Lower leg skin (tissue), 4 donors: ENCODE data around the gene FARP1. TPM values are rescaled to one million over a fixed set of nuclear protein-coding genes. Genes with fewer than 3 reads are reported as not detected.

Source experiments
- DNase-seq, 2 donors: peaks; one replicate each; pipeline ENCODE4 v3.0.0-alpha.2; 2019; ENCODE audit warnings: low spot score in 2 of 2
- H3K4me3 ChIP-seq: fragments of 200-600 bp; sonication (generic); 2 replicates; pipeline ENCODE4 v1.5.1; 2017; ENCODE audit warnings: mild to moderate bottlenecking, low read depth; ENCODE audit not compliant: poor library complexity, severe bottlenecking
- POLR2A ChIP-seq, 2 donors: fragments of 450-650 bp; IDR thresholded peaks; one replicate each; pipeline ENCODE4 v1.6.1; 2016 to 2017; ENCODE audit warnings: antibody characterized with exemption in 2 of 2, mild to moderate bottlenecking in 1 of 2, moderate library complexity in 1 of 2
- WGBS, 2 donors: methylation state at CpG; one replicate each; pipeline ENCODE4 v1.1.5; 2018; 5-methylcytosine and 5-hydroxymethylcytosine counted together
- intact Hi-C: fragments of 100-400 bp; cut with DNase I; formaldehyde crosslinking; loops from one replicate; pipeline ENCODE4 v1.15.0; 2023; ENCODE audit warnings: low total_unique reads
- total RNA-seq, 4 donors: library from RNA; depleted of rRNA; stranded (reverse); fragments of >200 nt; gene quantifications; one replicate each; pipeline ENCODE4 v1.1.0, GENCODE V29; 2016
- TF ChIP-seq, protein P1 (sequence below), 3 donors: fragments of 450-650 bp; IDR thresholded peaks; one replicate each; pipeline ENCODE4 v1.5.1; 2016; ENCODE audit warnings: antibody characterized with exemption in 3 of 3, mild to moderate bottlenecking in 3 of 3, moderate library complexity in 2 of 3

Gene FARP1
- total RNA-seq, 4 donors from 2014 or later, result 4.9 to 26.2 (median 13.3) TPM

DNA sequence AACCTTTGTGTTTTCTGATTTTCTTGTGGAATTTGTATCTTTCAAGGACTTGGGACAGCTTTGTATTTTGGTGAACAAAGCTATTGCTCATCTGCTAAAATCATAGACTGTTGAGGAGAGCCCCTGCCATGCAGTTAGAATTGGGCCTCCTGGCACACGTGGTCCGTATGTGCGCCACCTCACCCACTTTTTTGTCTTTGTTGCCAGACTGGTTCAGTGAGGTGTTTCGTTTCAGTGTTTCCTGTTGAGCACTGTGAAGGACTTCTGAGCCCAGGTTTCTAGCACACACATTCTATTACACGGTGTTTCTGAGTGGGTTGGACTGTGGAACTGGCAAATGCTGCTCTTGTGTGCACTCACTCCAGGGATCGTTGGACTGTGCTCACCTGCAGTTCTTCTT is 71.8 kb downstream of the FARP1 start:
- peak in 1 of 2 donors; percentile 21 for DNase-seq
- no peak for TF ChIP-seq POLR2A (IDR thresholded peaks at IDR 0.05)
- TF ChIP-seq, protein P1, sequence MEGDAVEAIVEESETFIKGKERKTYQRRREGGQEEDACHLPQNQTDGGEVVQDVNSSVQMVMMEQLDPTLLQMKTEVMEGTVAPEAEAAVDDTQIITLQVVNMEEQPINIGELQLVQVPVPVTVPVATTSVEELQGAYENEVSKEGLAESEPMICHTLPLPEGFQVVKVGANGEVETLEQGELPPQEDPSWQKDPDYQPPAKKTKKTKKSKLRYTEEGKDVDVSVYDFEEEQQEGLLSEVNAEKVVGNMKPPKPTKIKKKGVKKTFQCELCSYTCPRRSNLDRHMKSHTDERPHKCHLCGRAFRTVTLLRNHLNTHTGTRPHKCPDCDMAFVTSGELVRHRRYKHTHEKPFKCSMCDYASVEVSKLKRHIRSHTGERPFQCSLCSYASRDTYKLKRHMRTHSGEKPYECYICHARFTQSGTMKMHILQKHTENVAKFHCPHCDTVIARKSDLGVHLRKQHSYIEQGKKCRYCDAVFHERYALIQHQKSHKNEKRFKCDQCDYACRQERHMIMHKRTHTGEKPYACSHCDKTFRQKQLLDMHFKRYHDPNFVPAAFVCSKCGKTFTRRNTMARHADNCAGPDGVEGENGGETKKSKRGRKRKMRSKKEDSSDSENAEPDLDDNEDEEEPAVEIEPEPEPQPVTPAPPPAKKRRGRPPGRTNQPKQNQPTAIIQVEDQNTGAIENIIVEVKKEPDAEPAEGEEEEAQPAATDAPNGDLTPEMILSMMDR (IDR thresholded peaks at IDR 0.05), result no peak
- intact Hi-C loops, result no loop called here
- 58 to 65% methylated on average over 6 of the region's 6 CpGs for WGBS, 2 donors
- H3K4me3 ChIP-seq, result no peak overlapping the region

GRCh38 chr13:98215508-98215907 is 72.6 kb downstream of the FARP1 start:
- no peak for TF ChIP-seq POLR2A (IDR thresholded peaks at IDR 0.05)
- TF ChIP-seq, protein P1 (IDR thresholded peaks at IDR 0.05), result no peak
- no peak for DNase-seq
- H3K4me3 ChIP-seq, result no peak overlapping the region
- 93 to 95% methylated on average over 6 of the region's 6 CpGs for WGBS, 2 donors
- intact Hi-C loops, result no loop called here

DNA sequence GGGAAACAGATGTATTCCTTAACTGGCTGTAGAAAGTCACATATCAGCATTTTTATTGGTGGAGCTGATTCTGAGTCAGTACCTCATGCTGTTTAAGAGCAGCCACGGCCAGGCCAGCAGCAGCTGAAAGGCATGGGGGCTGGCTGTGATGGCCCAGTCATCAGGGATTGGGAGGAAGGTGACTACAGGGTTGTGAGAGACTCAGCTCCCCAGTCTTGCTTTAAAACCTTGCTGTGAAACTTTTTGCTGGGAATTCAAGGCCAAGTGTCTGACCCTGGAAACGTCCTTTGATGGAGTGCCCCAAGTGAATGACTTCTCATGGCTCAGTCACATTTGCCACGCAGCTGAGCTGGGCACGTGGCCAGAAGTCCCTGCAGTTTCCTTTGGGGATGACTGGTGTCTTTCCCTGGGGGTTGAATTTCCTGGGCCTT is 73.3 kb downstream of the FARP1 start:
- WGBS, 2 donors, result 40 to 61% methylated on average over 4 of the region's 4 CpGs
- H3K4me3 ChIP-seq, result no peak overlapping the region
- intact Hi-C loops, result no loop called here
- no peak for DNase-seq
- TF ChIP-seq, protein P1 (IDR thresholded peaks at IDR 0.05), result no peak
- no peak for TF ChIP-seq POLR2A (IDR thresholded peaks at IDR 0.05)

- no peak for TF ChIP-seq POLR2A (IDR thresholded peaks at IDR 0.05)
- TF ChIP-seq, protein P1 (IDR thresholded peaks at IDR 0.05), result no peak
- H3K4me3 ChIP-seq, result no peak overlapping the region
- 67 to 69% methylated on average over 7 of the region's 7 CpGs for WGBS, 2 donors
- intact Hi-C loops, result no loop called here
- no peak for DNase-seq
These were observed 73.9 kb downstream of the FARP1 start for GRCh38 chr13:98216711-98217285.

- H3K4me3 ChIP-seq, result no peak overlapping the region
- 92% methylated on average over 12 of the region's 12 CpGs for WGBS, 2 donors
- intact Hi-C loops, result no loop called here
- no peak for TF ChIP-seq POLR2A (IDR thresholded peaks at IDR 0.05)
- TF ChIP-seq, protein P1 (IDR thresholded peaks at IDR 0.05), result no peak
- DNase-seq, result no peak
These were observed 74.7 kb downstream of the FARP1 start for GRCh38 chr13:98217597-98217996.

- intact Hi-C loops, result no loop called here
- no peak for DNase-seq
- TF ChIP-seq, protein P1 (IDR thresholded peaks at IDR 0.05), result no peak
- TF ChIP-seq POLR2A (IDR thresholded peaks at IDR 0.05), result no peak
- H3K4me3 ChIP-seq, result no peak overlapping the region
- WGBS, 2 donors, result 94 to 97% methylated on average over 6 of the region's 6 CpGs
These were observed 76.8 kb downstream of the FARP1 start for GRCh38 chr13:98219685-98220084.
